ENCODE results near the gene SEC24C. TPM values are rescaled to one million over a fixed set of nuclear protein-coding genes. Genes with fewer than 3 reads are reported as not detected.

The SEC24C gene, protein sequence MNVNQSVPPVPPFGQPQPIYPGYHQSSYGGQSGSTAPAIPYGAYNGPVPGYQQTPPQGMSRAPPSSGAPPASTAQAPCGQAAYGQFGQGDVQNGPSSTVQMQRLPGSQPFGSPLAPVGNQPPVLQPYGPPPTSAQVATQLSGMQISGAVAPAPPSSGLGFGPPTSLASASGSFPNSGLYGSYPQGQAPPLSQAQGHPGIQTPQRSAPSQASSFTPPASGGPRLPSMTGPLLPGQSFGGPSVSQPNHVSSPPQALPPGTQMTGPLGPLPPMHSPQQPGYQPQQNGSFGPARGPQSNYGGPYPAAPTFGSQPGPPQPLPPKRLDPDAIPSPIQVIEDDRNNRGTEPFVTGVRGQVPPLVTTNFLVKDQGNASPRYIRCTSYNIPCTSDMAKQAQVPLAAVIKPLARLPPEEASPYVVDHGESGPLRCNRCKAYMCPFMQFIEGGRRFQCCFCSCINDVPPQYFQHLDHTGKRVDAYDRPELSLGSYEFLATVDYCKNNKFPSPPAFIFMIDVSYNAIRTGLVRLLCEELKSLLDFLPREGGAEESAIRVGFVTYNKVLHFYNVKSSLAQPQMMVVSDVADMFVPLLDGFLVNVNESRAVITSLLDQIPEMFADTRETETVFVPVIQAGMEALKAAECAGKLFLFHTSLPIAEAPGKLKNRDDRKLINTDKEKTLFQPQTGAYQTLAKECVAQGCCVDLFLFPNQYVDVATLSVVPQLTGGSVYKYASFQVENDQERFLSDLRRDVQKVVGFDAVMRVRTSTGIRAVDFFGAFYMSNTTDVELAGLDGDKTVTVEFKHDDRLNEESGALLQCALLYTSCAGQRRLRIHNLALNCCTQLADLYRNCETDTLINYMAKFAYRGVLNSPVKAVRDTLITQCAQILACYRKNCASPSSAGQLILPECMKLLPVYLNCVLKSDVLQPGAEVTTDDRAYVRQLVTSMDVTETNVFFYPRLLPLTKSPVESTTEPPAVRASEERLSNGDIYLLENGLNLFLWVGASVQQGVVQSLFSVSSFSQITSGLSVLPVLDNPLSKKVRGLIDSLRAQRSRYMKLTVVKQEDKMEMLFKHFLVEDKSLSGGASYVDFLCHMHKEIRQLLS
- 54.4 to 65.8 TPM (median 63.6 TPM) in 5 replicates for total RNA-seq (2022; extraction: Qiagen RNA extraction; ENCODE audit: low read depth)

GRCh38 chr10:73743905-73744663 lies at the start of gene SEC24C:
SEC24C (plus strand) TSS chr10:73744372; CDS start chr10:73746833, 2,461 bp downstream.

GRCh38 chr10:73697675-73698159 lies 46.5 kb upstream of the SEC24C start, which contains the start of gene AGAP5:
AGAP5 (minus strand) TSS chr10:73698109; CDS start chr10:73697755, 354 bp downstream.

DNA sequence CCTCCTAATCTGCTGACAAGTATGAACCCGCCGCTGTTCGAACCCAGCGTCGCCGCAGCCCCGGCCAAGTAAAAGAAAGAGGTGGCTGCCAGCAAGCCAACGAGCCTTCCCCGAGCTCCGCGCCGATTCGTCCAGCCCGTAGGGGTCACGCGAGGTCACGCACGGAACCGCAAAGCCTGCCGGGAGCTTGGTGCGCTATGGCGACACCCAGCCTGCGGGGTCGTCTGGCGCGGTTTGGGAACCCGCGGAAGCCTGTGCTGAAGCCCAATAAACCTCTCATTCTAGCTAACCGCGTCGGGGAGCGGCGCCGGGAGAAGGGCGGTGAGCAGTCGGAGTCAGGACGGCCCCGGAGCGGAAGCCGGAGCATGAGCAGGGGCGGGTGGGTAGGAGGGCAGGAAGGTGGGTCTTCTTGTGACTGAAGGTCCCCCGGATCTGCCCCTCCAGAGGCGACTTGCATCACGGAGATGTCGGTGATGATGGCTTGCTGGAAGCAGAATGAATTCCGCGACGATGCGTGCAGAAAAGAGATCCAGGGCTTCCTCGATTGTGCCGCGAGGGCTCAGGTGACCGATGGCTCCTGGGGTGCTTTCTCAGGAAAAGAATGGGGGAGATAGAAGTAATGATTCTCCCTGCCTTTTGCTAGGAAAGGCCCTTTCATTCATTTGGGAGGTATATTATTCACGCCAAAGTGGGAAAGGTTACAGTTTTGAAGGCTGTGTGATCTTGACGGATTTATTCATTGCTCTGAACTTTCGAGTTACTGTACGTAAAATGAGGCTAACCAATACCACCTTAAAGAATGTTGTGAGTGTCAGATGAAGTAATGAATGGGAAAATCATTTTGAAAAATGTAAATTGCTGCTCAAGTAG lies 37.9 kb downstream of the SEC24C start, which contains the start of gene CHCHD1:
Gene CHCHD1, plus strand, starts transcription at position 170 of the 870 bp plus-strand sequence. Its CDS starts 28 bp downstream, at position 198.

GRCh38 chr10:73785211-73785720 lies 41.1 kb downstream of the SEC24C start, which contains the start of gene ZSWIM8:
ZSWIM8 (plus strand) TSS chr10:73785606; CDS start chr10:73785879, 273 bp downstream.

Other genes with a start within 250 kb of the SEC24C start
- gene PPP3CB, start 248.3 kb upstream of the SEC24C start, total RNA-seq (2022; extraction: Qiagen RNA extraction; ENCODE audit: low read depth): 16.2 to 20.6 TPM (median 17.5 TPM) in 5 replicates
- 8.7 to 12.2 TPM (median 12.1 TPM) in 5 replicates for gene USP54, start 153.0 kb upstream of the SEC24C start, total RNA-seq (2022; extraction: Qiagen RNA extraction; ENCODE audit: low read depth)
- 0.08 TPM in 1 of 5 replicates, not detected in the others for gene MYOZ1, start 102.9 kb upstream of the SEC24C start, total RNA-seq (2022; extraction: Qiagen RNA extraction; ENCODE audit: low read depth)
- 0.03 TPM in 1 of 5 replicates, not detected in the others for gene SYNPO2L, start 88.3 kb upstream of the SEC24C start, total RNA-seq (2022; extraction: Qiagen RNA extraction; ENCODE audit: low read depth)
- 2.3 to 3.5 TPM (median 2.5 TPM) in 5 replicates for gene AGAP5, start 46.3 kb upstream of the SEC24C start, total RNA-seq (2022; extraction: Qiagen RNA extraction; ENCODE audit: low read depth)
- gene CHCHD1, start 37.7 kb downstream of the SEC24C start, total RNA-seq (2022; extraction: Qiagen RNA extraction; ENCODE audit: low read depth): 54.1 to 75.5 TPM (median 70.1 TPM) in 5 replicates
- 30.2 to 48.2 TPM (median 46.1 TPM) in 5 replicates for gene ZSWIM8, start 41.2 kb downstream of the SEC24C start, total RNA-seq (2022; extraction: Qiagen RNA extraction; ENCODE audit: low read depth)
- gene NDST2, start 67.2 kb downstream of the SEC24C start, total RNA-seq (2022; extraction: Qiagen RNA extraction; ENCODE audit: low read depth): 12.0 to 17.7 TPM (median 16.8 TPM) in 5 replicates
- gene CAMK2G, start 130.2 kb downstream of the SEC24C start, total RNA-seq (2022; extraction: Qiagen RNA extraction; ENCODE audit: low read depth): 16.9 to 19.9 TPM (median 19.5 TPM) in 5 replicates
- gene PLAU, start 166.8 kb downstream of the SEC24C start, total RNA-seq (2022; extraction: Qiagen RNA extraction; ENCODE audit: low read depth): 155 to 168 TPM (median 161 TPM) in 5 replicates